Umbilical cord (tissue), 2 donors: ENCODE data around the gene OR52I2. TPM values are rescaled to one million over a fixed set of nuclear protein-coding genes. Genes with fewer than 3 reads are reported as not detected.

Source experiments
- DNase-seq: peaks from one replicate; pipeline ENCODE4 v3.0.0-alpha.2; 2015; ENCODE audit warnings: low spot score
- total RNA-seq: library from RNA; depleted of rRNA; stranded (reverse); fragments of >200 nt; gene quantifications from one replicate; pipeline ENCODE4 v1.2.3, GENCODE V29; 2014; ENCODE audit warnings: low replicate concordance; ENCODE audit not compliant: insufficient read depth

The OR52I2 gene
- 4.8 TPM for total RNA-seq

DNA sequence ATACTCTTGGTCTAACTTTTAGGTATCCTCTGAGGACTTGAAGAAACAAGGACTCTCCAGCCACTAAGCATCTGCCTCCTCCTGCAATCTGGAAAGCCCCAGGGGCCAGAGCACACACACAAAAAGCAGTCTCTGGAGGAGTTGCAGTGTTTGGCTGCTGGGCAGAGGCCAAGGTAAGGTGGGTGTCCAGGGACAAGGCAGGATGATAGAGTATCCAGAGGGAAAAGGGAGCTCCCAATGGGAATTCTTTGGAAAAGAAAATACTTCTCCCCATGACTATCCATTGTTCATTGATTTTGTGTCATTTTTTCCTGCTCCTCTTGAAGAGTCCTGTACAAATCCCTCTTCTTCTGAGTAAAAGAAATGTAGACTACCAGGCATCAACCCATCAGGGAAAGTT lies at the start of gene OR52I2:
Gene OR52I2 (plus strand): TSS at position 301 of the 400 bp plus-strand sequence.
- no peak for DNase-seq

DNA sequence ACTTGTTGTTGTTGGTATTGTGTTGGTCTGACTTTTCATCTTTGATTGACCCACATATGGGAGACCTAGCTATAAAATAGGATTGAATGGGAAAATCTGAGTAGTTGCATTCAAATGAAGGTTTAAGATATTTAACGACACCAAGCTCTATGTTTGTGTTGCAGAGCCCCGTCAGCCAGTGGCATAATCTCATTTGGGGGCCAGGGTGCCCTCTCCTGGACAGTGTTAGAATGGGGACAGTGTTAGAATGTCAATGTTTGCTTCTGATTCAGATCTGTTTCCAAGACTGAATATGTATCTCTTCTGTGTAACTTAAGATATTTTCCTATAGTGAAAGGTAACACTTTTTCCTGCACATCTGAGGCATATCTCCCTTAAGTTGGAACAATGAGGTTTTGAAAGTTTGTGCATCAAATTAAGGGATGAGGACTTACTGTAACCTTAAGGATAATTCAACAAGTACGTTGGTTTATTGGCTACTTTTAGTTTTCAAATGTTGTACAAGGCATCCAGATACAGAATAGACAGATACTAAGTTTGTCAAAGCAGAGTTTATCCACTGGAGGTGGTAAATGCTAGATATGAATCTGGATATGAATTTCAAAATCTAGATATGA lies 41.8 kb upstream of the OR52I2 start:
- DNase-seq, result peak; percentile 14

DNA sequence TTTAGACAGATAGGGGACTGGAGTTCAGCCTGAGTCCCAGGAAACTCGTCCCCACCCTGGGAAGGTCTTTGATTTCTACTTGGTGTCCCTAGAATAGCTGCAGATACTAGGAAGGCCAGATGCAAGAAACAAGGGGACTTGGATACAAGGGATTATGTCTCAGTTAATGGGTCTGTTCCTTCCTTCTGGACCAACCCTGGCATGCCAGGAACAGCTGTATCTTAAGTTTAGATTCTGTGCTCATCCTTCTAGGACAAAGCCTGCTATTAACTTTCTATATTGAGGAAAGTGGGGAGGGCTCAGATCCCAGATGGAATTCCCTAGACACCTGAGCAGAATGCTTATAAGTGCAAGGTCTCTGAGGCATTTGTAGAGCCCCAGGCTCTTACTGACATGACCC lies 40.5 kb upstream of the OR52I2 start:
- no peak for DNase-seq

DNA sequence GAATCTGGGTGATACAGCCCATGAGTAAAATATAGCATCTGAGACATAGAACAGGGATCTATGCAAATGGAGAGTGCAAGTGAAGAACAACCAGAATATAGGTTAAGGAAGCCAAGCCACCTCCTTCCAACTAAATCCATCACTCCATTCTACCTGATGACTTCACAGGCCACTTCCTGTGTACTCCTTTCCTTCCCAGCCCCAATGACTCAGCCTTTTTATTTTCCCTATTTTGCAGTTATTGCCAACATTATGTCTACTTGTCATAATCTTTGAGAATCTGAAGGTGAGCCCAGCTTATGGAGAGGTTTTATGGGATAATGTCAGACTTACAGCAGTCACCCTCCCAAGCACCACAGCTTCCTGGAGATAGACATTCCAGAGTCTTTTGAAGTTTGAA lies 38.0 kb upstream of the OR52I2 start:
- peak; percentile 2 for DNase-seq

DNA sequence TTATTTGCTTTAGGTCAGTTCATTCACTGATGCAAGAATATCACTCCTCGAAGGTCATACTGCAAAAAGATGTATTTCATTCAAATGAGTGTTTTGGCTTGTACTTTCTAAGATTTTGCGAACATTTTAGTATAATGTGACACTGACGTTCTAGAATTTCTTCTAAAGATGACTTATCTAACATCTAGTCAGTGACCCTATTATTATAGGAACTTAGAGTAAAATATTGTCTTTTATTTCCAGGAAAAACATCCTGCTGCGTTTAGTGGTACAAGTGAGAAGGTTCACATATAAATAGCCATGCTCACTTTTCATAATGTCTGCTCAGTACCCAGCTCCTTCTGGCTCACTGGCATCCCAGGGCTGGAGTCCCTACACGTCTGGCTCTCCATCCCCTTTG lies 36.7 kb upstream of the OR52I2 start, which contains the start of gene OR52M1:
Gene OR52M1 (plus strand): TSS at position 301 of the 400 bp plus-strand sequence. CDS start 0 bp downstream, at position 301.
- no peak for DNase-seq

DNA sequence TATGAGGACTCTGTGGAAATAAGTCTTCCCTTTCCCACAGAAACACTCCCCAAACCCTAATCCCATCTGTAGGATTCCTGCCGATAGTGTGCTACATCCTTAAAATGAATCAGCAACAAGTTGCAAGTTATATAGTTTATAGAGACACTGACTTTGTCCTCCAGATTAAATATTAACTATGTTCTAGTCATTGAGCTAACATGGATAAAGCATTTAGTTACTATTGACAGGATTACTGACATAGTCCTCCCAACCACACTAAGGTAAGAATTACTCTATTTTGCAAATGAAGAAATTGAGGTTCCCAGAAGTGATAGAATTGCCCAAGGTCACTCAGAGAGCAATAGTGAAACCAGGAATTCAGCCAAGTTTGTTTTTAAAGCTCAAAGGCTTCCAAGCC lies 34.7 kb upstream of the OR52I2 start:
- DNase-seq, result no peak

DNA sequence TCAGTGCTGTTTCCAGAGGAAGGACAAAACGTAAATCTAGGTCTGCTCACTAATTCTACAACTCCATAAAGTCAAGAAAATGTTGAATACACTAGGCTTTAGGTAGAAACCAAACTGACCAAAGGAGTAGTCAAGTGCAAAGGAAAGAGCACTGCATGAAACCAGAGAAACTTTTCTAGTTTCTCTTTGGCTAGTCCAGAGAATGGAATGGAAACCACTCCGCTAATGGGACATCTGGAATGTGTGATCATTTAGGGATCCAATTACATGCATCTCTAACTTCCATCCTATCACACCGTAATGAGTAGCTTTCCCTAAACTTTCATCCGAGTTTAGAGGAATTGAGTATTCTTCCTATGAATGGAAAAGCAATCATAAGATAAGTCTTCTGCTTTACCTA lies 34.1 kb upstream of the OR52I2 start:
- DNase-seq, result no peak

DNA sequence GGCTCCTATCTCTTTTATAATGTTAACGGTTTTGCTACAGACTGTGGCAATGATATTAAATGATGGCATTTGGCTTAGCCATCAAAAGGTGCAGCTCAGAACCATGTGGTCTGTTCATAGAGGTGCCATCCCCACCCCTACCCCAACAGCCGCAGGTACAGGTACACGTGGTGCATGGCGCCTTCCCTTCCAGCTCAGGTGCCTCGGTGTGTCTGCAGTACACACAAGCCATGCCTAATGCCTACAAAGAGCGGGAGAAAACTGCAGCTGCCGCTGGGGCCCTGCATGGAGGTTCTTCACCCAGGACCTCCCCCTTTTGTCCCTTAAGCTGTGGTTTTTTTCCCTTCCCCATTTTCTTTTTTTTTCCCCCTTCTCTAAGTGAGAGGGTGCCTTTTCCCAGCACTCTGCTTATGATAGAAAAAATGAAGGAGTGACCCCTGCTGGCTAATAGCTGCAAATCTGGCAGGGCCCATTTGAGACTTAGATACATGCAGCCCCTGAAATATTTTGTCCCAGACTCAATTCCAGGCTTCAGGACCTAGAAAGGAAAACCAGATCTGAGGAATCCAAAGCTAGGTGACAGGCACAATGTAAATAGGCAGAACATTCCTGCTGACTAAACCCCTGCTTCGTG lies 30.1 kb upstream of the OR52I2 start:
- no peak for DNase-seq

DNA sequence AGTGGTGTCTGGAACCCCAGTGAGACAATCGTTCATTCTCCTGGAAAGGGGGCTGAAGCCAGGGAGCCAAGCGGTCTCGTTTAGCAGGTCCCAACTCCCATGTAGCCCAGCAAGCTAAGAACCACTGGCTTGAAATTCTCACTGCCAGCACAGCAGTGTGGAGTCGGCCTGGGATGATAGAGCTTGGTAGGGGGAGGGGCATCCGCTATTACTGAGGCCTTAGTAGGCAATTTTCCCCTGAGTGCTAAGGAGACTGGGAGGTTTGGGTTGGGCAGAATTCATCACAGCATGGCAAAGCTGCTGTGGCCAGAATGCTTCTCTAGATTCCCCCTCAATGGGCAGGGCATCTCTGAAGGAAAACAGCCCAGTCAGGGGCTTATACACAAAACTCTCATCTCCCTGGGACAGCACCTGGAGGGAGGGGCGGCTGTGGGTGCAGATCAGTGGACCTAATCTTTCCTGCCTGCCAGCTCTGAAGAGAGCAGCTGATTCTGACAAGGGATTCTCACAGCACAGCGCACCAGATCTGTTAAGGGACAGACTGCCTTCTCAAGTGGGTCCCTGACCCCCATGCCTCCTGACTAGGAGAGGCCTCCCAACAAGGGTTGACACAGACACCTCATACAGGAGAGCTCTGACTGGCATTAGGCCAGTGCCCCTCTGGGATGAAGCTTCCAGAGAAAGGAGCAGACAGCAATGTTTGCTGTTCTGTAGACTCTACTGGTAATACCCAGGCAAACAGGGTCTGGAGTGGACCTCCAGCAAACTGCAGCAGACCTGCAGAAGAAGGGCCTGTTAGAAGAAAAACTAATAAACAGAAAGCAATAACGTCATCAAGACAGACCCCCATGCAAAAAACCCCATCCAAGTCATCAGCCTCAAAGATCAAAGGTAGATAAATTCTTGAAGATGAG lies 21.8 kb upstream of the OR52I2 start:
- DNase-seq, result no peak

DNA sequence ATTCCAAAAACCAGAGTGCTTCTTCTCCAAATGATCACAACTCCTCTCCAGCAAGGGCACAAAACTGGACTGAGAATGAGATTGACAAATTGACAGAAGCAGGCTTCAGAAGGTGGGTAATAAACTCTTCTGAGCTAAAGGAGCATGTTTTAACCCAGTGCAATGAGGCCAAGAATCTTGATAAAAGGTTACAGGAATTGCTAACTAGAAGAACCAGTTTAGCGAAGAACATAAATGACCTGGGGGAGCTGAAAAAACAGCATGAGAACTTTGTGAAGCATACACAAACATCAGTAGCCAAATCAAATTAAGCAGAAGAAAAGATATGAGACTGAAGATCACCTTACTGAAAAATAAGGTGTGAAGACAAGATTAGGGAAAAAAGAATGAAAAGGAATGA lies 21.1 kb upstream of the OR52I2 start:
- peak; percentile 41 for DNase-seq

DNA sequence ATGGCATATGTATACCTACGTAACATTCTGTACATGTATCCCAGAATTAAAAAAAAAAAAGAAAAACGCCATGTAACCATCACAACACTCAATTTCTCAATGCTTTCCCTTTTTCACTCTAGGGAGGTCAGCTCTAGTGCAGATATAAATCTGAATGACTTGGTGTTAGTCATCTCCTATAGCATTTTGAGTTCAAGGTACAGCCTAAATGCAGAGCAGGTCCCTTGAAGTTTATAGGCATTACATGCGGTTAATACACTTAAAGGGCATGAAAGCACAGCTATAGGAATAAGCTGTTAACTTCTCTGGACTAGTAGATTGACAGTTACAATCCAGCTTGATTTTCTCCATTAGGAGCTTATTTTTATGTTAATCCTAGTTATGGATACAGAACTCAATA lies 16.2 kb upstream of the OR52I2 start:
- DNase-seq, result no peak

DNA sequence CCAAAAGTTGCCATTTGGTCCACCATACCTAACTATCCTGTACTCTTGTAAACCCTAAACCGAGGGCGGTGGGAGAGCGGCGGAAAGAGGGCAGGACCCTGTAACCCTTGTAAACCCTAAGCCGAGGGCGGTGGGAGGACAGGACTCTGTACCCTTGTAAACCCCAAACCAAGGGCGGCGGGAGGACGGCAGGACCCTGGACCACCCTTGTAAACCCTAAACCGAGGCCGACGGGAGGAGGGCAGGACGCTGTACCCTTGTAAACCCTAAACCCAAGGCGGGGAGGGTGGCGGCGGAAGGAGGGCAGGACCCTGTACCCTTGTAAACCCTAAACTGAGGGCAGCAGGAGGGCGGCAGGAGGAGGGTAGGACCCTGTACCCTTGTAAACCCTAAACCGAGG lies 12.5 kb upstream of the OR52I2 start:
- DNase-seq, result no peak

DNA sequence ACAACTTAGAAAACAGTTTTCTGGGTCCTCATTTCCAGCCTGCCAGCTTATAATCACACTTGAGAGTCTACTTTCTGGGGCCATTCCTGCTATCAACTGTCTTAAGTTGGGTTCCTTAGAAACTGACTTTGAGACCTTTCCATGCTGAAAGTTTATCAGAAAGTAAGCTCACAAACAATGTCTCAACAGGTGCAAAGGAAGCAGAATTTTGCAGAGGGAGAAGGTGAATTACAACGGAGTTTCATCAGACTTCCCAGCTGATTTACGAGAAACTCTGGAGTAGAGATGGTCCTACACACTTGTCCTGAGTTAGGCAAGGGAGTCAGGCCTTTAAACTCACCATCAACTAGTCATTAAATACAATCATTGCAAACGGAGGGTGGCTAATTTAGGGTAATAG lies 4.7 kb upstream of the OR52I2 start:
- DNase-seq, result no peak

DNA sequence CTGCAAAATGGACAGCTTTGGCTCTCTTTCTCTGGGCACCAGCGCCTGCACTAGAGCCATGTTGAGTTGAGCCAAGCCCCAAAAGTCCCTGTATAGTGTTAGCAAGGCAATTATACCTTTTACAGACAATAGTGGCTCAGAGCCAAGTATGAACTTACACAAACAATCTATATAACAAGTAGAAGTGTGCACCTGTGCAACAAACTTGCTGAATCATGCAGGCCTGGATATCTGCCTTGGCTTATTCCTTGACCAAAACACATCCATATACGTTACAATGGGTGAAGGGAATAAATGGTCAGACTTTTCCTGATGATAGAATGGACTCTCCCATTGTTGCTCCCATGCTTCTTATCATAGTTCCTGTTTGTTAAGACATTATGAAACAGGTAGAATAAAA lies 3.8 kb upstream of the OR52I2 start:
- no peak for DNase-seq

DNA sequence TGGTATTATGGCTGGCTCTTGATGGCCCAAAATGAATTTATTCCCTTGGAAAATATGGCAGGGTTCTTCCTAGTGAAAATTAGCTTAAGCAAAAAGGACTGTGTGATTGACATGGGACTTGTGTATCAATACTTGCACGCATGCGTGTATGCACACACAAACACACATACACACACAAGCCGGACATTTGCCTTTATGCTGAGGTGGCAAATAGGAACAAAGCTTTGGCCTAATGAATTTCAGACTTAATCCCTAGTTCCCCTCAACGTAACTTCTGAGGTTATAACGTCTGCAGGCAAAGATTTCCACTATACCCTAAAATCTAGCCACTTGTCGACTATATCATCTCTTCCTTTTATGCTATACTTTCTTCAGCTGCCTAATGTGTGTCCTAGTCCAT lies 2.9 kb upstream of the OR52I2 start:
- no peak for DNase-seq

DNA sequence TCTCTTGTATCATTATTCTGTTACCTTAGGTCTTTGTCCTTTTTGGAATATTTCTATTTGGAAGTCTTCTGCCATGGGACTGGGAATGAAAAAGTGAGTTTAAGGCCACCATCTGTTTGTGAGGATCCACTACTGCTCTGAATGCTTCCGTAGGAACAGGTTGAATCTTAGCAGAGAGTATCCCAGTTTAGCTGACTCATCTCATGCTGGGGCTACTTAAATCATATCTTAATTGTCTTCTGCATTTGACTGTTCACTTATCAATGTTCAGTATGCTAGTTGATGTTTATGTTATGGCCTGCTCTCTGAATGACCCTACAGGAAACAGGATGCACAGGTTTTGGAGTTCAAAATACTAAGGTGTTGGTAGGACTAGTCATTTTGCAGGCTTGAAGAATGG lies 1.4 kb upstream of the OR52I2 start:
- no peak for DNase-seq

DNA sequence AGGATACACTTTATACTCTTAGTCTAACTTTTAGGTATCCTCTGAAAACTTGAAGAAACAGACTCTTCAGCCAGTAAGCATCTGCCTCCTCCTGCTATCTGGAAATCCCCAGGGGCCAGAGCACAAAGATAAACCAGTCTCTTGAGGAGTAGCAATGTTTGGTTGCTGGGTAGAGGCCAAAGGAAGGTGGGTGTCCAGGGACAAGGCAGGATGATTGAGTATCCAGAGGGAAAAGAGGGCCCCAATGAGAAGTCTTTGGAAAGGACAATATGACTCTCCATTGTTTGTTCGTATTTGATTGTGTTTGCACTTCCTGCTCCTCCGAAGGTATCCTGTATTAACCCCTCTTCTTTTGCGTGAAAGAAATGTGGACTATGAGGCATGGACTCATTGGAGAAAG lies 7.5 kb downstream of the OR52I2 start:
- DNase-seq, result no peak

DNA sequence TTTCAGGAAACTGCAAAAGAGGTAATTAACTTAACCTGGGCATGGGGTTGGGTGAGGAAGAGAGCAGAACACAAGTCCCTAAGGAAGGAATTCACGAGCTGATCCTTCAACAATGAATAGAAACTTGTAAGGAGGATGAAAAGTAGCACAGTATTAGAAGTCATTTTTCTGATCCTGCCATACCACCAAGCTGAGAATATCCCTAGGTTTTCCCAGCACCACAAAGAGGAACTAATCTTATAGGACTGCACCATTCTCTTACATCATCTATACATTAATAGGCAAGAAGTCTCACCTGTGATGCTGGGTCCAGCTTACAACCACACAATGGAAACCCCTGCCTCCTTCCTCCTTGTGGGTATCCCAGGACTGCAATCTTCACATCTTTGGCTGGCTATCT lies 12.2 kb downstream of the OR52I2 start, which contains the start of gene OR52I1:
Gene OR52I1 (plus strand): TSS at position 301 of the 400 bp plus-strand sequence. CDS start 0 bp downstream, at position 301.
- DNase-seq, result no peak

DNA sequence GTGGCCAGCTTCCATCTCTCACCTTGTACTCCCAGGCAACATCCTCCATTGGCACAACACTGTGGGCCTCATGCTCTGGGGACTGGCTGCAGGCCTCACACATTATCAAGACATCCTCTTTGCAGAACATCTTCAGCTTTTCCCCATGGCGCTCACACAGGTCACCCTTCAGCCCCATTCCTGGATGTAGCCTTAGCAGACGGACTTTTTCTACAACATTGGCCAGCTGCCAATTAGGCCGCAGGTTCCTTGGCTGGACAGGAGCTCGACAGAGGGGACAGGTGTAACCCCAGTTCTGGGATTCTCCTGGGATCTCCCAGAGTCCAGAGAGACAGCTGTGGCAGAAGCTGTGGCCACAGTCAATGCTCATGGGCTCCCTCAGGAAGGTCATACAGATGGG lies 23.5 kb downstream of the OR52I2 start:
- no peak for DNase-seq

DNA sequence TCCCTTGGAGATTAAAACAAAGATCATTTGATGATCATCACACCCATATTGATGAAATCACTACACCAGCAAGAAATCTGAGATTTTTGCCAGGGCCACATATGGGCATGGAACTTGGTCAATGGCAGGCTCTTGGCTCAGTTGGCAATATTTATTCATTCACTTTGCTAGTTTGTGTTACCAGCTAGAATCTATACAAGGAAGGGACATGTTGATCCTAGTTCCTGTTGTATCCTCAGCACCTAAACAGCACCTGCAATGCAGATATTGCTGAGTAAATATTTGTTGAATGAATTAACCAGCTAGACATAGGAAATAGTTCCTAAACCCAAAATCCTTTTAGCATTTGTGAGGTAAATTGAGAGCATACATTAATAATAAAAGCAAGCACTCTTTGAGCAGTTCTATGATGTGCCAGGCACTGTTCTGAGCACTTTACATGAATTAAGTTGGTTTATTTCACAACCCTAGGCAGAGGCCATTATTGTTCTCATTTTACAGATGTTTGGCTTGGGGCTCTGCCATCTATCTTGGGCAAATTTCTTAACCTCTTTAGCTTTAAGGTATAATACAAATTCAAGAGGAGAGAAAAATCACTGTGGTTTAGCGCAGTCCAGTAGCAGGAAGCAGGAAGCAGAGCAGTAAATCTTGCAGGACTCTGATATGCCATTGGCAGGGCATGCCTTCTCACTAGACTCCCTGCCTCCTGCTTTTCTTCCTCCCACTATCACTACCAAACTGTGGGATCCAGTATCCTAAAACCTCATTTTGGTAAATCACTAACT lies 24.9 kb downstream of the OR52I2 start:
- peak; percentile 21 for DNase-seq

DNA sequence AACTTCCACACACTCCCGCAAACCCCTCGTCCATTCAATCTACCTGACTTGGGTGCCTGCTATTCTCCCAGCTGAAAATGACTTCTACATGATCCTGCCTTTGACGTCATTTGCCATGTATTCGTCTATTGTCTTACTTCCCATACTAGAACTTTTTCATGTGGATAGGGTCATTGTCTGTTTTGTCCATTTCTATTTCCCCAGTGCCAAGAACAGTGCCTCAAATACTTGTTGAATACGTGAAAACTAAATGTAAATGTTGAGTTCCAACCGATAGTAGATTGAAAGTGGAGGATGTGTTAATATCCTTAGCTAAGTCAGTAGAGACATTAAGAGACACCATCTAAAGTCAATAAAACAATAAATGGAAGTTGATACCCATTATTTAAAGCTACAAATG lies 25.6 kb downstream of the OR52I2 start:
- peak; percentile 7 for DNase-seq
